ENCODE data around the gene FAM222A. TPM values are rescaled to one million over a fixed set of nuclear protein-coding genes. Genes with fewer than 3 reads are reported as not detected.

FAM222A gene
- total and polyA plus RNA-seq, 2 of the 8 experiments (the other 6 are each of a cell fraction or from before 2014, with no cell fraction given) = 0.94 to 1.1 TPM

DNA sequence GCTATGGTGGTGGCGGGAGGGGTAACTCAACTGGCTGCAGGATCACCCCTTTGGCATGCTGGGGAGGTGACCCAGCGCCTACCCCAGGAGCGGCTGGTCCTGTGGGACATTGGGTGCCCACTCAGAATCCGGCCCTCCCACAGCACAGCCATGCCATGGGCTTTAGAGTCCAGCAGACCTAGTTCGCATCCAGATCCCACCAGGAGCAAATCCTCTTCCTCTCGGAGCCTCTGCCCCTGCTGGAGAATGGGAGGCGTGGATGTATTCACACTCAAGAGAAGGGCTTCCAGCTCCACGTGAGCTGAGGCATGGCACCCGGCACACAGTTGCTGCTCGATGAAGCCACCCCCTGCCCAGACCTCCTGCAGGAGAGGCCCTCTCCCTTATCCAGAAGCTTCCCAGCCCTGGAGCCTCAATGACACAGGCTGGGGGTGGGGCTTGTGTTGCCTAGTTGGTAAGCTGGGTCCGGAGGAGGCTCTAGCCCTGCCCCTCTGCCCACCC is 17.7 kb downstream of the FAM222A start (continued):
- TF ChIP-seq, protein P1, sequence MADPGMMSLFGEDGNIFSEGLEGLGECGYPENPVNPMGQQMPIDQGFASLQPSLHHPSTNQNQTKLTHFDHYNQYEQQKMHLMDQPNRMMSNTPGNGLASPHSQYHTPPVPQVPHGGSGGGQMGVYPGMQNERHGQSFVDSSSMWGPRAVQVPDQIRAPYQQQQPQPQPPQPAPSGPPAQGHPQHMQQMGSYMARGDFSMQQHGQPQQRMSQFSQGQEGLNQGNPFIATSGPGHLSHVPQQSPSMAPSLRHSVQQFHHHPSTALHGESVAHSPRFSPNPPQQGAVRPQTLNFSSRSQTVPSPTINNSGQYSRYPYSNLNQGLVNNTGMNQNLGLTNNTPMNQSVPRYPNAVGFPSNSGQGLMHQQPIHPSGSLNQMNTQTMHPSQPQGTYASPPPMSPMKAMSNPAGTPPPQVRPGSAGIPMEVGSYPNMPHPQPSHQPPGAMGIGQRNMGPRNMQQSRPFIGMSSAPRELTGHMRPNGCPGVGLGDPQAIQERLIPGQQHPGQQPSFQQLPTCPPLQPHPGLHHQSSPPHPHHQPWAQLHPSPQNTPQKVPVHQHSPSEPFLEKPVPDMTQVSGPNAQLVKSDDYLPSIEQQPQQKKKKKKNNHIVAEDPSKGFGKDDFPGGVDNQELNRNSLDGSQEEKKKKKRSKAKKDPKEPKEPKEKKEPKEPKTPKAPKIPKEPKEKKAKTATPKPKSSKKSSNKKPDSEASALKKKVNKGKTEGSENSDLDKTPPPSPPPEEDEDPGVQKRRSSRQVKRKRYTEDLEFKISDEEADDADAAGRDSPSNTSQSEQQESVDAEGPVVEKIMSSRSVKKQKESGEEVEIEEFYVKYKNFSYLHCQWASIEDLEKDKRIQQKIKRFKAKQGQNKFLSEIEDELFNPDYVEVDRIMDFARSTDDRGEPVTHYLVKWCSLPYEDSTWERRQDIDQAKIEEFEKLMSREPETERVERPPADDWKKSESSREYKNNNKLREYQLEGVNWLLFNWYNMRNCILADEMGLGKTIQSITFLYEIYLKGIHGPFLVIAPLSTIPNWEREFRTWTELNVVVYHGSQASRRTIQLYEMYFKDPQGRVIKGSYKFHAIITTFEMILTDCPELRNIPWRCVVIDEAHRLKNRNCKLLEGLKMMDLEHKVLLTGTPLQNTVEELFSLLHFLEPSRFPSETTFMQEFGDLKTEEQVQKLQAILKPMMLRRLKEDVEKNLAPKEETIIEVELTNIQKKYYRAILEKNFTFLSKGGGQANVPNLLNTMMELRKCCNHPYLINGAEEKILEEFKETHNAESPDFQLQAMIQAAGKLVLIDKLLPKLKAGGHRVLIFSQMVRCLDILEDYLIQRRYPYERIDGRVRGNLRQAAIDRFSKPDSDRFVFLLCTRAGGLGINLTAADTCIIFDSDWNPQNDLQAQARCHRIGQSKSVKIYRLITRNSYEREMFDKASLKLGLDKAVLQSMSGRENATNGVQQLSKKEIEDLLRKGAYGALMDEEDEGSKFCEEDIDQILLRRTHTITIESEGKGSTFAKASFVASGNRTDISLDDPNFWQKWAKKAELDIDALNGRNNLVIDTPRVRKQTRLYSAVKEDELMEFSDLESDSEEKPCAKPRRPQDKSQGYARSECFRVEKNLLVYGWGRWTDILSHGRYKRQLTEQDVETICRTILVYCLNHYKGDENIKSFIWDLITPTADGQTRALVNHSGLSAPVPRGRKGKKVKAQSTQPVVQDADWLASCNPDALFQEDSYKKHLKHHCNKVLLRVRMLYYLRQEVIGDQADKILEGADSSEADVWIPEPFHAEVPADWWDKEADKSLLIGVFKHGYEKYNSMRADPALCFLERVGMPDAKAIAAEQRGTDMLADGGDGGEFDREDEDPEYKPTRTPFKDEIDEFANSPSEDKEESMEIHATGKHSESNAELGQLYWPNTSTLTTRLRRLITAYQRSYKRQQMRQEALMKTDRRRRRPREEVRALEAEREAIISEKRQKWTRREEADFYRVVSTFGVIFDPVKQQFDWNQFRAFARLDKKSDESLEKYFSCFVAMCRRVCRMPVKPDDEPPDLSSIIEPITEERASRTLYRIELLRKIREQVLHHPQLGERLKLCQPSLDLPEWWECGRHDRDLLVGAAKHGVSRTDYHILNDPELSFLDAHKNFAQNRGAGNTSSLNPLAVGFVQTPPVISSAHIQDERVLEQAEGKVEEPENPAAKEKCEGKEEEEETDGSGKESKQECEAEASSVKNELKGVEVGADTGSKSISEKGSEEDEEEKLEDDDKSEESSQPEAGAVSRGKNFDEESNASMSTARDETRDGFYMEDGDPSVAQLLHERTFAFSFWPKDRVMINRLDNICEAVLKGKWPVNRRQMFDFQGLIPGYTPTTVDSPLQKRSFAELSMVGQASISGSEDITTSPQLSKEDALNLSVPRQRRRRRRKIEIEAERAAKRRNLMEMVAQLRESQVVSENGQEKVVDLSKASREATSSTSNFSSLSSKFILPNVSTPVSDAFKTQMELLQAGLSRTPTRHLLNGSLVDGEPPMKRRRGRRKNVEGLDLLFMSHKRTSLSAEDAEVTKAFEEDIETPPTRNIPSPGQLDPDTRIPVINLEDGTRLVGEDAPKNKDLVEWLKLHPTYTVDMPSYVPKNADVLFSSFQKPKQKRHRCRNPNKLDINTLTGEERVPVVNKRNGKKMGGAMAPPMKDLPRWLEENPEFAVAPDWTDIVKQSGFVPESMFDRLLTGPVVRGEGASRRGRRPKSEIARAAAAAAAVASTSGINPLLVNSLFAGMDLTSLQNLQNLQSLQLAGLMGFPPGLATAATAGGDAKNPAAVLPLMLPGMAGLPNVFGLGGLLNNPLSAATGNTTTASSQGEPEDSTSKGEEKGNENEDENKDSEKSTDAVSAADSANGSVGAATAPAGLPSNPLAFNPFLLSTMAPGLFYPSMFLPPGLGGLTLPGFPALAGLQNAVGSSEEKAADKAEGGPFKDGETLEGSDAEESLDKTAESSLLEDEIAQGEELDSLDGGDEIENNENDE (IDR thresholded peaks at IDR 0.05; ENCODE audit: insufficient replicate concordance, low read length) = no peak
- TF ChIP-seq E2F6 (IDR thresholded peaks at IDR 0.05) = no peak
